ENCODE measurements around the gene GLB1L.
A peak's percentile ranks its signal among the peaks of the same experiment; 100 is the strongest.

The GLB1L gene

GRCh38 chr2:219220652-219221402, 24.4 kb downstream of the GLB1L start:
- DNase-seq: no peak

DNA sequence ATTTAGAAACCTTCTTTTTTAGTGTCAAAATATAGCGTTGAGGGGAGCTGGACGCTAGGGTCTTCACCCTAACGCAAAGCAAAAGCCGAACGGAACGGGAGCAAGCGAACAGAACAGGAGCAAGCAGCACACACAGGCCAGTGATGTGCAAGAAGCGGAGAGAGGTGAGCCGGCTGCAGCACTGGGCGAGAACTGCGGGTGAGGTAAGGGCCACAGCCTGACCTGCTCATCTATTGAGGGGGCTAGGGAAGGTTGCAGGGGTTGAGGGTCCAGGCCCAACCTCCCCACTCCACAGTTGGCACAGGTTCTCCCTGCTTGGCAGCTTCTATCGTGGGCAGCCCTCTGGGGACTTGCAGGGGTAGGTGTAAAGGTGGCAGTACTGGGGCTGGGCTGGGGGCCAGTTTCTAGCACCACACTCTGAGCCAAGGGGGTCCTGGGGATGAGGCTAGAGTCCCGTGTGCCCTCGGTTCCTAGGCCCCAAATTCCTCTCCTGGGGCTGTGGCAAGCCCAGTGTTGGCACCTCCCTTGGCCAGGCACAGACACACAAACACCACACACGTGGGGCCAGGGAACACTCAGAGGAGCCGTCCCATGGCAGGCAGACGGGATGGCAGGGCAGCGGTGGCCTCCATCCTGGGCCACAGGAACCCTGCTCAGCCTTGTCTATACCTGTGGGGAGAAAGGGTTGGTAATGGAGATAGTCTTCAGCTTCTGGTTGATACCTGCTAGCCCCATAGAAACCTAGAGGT, 25.3 kb downstream of the GLB1L start:
- DNase-seq: no peak

DNA sequence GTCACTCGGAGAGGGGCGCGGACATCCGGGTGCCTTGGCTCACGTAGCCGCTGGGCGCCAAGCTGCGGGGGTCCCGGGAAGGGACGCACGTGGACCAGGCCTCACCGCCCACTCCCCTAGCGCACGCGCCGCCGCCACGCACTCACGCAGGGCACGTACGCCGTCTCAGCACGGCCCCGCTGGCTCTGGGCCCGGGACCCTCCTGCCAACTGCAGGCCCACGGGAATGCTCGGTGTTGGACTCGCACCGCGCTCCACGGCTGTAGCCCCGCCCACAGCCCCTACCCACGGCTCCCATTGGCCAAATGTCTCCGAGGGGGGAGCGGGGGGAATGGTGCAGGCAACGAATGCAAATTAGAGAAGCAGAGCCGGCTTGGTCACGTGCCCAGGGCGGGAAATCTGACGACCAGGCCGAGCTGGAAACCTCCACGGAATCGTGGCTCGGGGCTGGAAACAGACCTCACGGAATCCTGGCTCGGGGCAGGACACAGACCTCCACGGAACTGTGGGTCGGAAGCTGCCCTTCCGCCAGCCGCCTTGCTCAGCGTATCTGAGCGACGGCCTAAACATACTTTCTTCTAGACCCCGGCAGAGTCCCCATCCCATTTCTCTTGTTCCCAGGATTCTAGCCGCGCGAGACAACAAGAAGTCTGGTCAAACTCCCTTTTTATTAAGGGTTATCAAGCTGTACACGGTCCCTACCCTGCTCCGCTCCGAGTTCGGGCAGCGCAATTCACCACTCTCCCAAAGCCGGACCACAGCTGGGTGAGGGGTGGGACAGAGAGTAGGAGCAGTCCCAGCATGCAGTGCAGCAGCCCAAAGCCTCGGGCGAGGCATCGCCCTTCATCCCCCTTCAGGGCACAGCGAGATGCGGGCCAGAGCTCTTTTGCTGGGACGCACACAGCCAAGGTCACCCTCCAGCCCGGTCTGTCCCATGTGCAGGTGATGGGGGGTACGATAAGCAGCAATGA, 26.2 kb downstream of the GLB1L start, which contains the start of gene ABCB6:
TSS of gene ABCB6 (minus strand) at position 227 of the 970 bp plus-strand sequence. CDS start 285 bp downstream, outside the sequence.
- peak; percentile 88 for DNase-seq

DNA sequence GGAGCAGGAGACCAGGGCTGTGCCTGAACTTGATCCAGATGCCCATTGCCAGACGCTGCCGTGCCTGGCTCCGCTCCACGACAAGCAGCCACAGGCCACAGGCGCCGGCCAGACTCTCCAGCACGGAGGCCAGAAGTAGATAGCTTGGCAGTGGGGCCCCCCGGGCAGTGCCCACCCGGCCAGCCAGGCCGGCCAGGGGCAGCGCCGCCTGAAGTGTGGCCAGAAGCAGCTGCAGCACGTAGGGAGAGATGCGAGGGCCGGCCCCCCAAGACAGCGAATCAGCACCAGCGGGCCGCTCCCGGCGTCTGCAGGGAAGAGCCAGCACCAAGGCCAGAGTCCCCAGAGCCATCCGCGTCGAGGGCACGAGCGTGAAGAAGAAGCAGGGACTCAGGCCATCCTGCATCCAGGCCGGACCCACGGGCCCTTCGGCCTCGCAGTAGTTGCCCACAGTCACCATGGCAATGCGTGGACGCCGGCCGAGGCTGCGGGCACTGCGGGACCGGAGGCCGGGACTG, 27.0 kb downstream of the GLB1L start:
- peak; percentile 26 for DNase-seq

DNA sequence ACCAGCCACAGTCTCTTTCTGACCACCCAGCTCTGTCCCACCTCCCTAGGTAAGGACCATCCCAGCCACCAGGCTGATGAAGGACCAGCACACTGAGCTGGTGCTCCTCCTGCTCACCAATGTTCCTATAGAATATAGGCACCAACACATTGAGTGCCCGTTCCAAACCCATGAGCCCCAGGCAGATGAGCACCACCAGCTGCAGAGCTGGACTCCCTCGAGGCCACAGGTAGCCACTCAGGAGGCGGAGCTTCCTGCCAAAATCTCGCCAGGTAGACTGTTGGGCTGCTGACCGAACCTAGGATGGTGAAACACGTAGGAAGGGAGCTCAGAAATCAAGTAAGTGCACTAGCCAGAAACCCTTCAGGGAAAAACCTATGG, 28.7 kb downstream of the GLB1L start:
- no peak for DNase-seq

DNA sequence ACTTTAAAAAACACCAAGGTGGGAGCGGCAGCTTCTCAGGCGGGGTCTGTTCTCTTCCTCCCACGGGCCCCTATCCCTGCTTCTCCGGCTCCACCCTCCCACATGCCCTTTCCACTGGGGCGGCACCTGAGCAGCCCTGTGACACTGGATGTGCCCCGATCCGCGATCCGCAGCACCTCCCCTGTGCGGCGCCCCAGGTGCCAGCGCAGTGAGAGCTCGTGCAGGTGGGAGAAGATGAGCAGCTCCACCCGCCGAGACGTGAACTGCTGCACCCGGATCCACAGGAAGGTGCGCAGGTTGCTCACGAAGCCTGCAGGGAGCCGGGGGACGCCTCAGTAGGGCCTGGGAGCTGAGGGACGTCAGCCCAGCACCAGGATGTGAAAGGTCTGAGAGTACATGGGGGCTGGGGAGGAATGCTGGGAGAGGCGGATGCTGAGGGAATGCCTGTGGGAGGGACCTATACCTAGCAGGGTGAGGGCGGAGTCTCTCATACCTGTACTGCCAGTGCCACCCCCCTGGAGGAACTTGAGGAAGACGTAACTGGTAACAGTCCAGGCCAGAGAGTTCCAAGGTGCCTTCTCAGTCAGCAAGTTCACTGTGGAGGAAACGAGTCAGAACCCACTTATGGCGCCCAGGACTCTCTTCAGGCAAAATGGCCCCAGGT, 29.2 kb downstream of the GLB1L start:
- DNase-seq: no peak

DNA sequence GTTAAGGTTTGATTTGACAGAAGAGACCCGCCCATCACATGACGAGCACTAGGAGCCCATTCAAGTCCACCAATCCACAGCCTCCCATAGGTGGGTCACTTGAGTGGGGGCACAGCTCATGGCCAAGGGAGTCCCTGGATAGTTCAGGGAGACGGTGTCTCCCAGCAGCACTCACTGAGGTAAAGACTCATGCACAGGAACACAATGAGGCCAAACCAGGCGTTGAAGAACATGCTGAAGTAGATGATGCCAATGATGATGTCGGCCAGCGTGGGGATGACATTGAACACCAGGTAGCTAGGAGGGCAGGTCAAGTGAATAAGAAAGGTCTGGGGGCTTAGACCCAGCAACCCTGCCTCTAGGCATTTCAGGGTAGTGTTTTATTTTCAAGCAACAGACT, 30.5 kb downstream of the GLB1L start:
- DNase-seq: no peak

GRCh38 chr2:219214141-219214540, 31.1 kb downstream of the GLB1L start:
- no peak for DNase-seq

DNA sequence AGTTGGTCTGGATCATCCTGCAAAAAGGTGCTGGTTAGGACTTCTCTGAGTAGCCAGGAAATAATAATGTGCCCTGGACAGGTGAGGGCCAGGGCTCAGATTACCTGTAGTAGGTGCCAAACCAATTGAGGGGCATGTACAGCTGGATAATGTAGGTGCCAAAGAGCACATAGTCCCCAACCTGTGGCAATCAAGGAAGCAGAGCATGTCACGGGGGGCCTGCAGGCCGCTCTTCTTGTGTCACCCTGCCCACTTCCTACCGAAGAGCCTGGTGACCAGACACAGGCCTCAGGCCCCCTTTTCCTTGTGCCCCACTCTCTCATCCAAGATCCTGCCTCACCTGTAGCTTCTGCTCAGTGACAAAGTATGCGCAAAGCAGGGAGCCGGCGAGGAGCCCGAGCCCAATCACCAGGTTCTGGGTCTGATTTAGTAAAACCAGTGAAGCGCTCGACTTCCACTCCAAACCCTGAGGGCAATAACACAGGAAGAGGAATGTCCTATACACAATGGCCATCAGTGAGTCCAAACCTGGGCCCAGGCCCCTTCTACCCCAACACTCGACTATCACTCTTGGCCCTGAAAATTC, 31.7 kb downstream of the GLB1L start:
- no peak for DNase-seq

- no peak for DNase-seq
Measured at GRCh38 chr2:219213026-219213415, 32.2 kb downstream of the GLB1L start.

DNA sequence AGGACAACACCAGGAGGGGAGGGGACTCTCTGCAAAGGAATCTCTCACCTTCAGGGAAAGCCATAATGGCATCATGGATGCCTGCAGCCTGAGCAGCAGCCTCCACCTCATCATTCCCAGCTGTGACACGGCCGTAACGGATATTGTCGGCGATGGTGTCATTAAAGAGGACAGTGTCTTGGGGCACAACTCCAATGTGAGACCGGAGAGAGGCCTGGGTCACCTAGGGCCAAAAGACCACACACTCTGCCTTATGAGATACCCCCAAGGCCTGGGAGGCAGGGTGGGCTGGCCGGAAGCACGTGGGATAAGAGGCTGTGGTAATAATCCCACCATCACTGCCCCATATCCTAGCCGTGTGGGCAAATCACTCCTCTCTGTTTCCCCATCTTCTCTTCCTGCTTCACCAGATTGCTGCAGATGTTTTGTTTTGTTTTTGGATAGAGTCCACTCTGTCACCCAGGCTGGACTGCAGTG, 34.3 kb downstream of the GLB1L start:
- no peak for DNase-seq

DNA sequence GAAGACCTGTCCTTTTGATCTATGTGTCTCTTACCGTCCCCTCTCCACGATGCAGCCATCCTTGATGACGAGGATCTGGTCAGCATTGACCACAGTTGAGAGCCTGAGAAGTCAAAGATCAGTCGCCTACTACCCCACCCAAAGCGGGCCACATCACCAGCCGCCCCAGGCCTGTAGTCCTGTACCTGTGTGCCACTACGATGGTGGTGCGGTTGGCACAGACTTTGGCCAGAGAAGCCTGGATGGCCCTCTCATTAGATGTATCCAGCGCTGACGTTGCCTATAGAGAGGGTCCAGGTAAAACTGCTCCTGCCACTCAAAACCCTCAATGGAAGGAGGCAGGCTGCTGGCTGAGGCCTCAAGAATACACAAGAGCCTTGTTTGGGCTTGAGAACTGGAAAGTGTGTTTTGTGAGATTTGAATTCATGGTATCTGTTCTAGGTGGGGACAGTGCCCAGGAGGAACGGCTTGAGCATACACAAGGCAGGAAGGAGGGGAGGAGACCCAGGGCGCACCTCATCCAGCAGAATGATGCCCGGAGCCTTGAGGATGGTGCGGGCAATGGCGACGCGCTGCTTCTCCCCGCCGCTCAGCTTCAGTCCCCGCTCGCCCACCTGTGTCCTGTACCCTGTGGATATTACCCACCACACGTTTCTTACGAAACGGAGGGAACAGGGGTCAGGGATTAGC, 34.9 kb downstream of the GLB1L start:
- no peak for DNase-seq

GRCh38 chr2:219209236-219210195, 35.7 kb downstream of the GLB1L start:
- no peak for DNase-seq

GRCh38 chr2:219207884-219208740, 37.1 kb downstream of the GLB1L start:
- no peak for DNase-seq

GRCh38 chr2:219207134-219207883, 37.9 kb downstream of the GLB1L start:
- no peak for DNase-seq

- DNase-seq: peak; percentile 94
Measured at GRCh38 chr2:219206328-219207133, 38.7 kb downstream of the GLB1L start, which contains the start of gene ZFAND2B. Gene ZFAND2B (plus strand): TSS chr2:219206782. CDS start chr2:219206988, 206 bp downstream.

DNA sequence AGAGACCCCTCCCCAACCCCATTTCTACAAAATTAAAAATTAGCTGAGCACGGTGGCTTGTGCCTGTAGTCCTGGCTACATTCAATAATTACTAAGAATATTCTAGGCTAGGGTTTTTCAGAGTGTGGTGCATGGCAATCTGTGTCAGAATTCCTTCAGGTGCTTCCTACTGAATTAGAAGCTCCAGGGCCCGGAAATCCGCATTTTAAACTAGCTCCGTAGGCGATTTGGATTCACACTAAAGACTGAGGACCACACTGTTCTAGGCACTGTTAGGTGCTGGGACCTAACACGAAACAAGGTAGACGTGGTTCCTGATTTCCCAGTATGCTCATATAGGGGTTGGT, 39.3 kb downstream of the GLB1L start:
- DNase-seq: no peak
